ENCODE data around the gene BPIFB2.
"Not testable (repeated sequence)": the region's sequence is repeated elsewhere in the genome, so short reads cannot be mapped to it uniquely, and the experiment has no call there.

DNA sequence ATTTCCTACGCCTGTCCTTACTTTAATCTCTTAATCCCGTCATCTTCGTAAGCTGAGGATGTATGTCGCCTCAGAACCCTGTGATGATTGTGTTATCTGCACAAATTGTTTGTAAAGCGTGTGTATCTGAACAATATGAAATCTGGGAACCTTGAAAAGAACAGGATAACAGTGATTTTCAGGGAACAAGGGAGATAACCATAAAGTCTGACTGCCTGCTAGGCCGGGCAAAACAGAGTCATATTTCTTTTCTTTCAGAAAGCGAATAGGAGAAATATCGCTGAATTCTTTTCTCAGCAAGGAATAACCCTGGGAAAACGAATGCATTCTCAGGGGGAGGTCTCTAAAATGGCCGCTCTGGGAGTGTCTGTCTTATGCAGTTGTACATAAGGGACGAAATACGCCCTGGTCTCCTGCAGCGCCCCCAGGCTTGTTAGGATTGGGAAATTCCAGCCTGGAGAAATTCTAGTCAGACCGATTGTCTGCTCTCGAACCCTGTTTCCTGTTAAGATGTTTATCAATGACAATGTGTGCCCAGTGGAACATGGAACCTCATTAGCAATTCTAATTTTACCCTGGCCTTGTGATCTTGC lies 37.7 kb downstream of the BPIFB2 start:
- TF ChIP-seq, protein P1, sequence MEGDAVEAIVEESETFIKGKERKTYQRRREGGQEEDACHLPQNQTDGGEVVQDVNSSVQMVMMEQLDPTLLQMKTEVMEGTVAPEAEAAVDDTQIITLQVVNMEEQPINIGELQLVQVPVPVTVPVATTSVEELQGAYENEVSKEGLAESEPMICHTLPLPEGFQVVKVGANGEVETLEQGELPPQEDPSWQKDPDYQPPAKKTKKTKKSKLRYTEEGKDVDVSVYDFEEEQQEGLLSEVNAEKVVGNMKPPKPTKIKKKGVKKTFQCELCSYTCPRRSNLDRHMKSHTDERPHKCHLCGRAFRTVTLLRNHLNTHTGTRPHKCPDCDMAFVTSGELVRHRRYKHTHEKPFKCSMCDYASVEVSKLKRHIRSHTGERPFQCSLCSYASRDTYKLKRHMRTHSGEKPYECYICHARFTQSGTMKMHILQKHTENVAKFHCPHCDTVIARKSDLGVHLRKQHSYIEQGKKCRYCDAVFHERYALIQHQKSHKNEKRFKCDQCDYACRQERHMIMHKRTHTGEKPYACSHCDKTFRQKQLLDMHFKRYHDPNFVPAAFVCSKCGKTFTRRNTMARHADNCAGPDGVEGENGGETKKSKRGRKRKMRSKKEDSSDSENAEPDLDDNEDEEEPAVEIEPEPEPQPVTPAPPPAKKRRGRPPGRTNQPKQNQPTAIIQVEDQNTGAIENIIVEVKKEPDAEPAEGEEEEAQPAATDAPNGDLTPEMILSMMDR (conservative IDR thresholded peaks at IDR 0.05 in 1 of 2, IDR thresholded peaks at IDR 0.05 in 1 of 2; ENCODE audit: low read depth in 1 of 2, low read length in 2 of 2): not testable (repeated sequence)
- not testable (repeated sequence) for TF ChIP-seq EZH2 (IDR thresholded peaks at IDR 0.05; ENCODE audit: low read length, missing control alignments)

All from fibroblast of lung (primary cell).